AG09319 (cell line): ENCODE results near the gene SCNN1A.
A peak's percentile ranks its signal among the peaks of the same experiment; 100 is the strongest.

Source experiments
- DNase-seq: peaks from one replicate; pipeline ENCODE4 v3.0.0-alpha.2; 2010; ENCODE audit warnings: low read depth; ENCODE audit errors: extremely low read depth
- TF ChIP-seq, protein P1 (sequence below): IDR thresholded peaks from 2 replicates; pipeline ENCODE4 v1.5.1; 2011; ENCODE audit warnings: low read depth, mild to moderate bottlenecking, inconsistent platforms, low read length, moderate library complexity

Gene SCNN1A

GRCh38 chr12:6336079-6336888, 39.1 kb downstream of the SCNN1A start:
- DNase-seq, result peak; percentile 100
- TF ChIP-seq, protein P1, sequence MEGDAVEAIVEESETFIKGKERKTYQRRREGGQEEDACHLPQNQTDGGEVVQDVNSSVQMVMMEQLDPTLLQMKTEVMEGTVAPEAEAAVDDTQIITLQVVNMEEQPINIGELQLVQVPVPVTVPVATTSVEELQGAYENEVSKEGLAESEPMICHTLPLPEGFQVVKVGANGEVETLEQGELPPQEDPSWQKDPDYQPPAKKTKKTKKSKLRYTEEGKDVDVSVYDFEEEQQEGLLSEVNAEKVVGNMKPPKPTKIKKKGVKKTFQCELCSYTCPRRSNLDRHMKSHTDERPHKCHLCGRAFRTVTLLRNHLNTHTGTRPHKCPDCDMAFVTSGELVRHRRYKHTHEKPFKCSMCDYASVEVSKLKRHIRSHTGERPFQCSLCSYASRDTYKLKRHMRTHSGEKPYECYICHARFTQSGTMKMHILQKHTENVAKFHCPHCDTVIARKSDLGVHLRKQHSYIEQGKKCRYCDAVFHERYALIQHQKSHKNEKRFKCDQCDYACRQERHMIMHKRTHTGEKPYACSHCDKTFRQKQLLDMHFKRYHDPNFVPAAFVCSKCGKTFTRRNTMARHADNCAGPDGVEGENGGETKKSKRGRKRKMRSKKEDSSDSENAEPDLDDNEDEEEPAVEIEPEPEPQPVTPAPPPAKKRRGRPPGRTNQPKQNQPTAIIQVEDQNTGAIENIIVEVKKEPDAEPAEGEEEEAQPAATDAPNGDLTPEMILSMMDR, result no peak

GRCh38 chr12:6335451-6336078, 39.8 kb downstream of the SCNN1A start:
- TF ChIP-seq, protein P1, result peak; percentile 71
- DNase-seq, result no peak

DNA sequence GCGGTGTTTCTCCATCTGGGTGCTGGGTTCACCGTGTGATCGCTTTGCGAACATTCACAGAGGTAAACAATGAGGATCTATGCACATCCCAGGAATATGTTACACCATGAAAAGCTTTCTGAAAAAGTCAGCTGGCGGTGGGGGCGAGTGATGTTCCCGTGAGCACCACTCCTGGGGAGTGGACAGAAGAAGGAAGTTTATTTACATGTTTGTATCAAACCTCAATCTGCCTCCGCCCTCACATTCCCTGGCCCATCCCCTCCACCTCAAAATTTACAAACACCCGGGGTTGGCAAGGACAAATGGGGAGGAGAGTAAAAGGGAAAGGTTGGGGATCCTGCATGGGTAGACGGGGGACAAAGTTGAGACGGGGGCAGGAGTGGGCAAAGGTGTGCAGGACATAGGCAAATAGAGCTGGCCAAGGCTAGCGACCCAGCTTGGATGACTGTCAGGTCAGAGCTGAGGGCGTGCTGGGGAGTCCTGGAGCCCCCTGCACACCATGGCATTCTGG, 40.4 kb downstream of the SCNN1A start:
- DNase-seq, result no peak
- TF ChIP-seq, protein P1, result no peak

GRCh38 chr12:6334359-6334758, 41.0 kb downstream of the SCNN1A start:
- TF ChIP-seq, protein P1, result no peak
- DNase-seq, result no peak

DNA sequence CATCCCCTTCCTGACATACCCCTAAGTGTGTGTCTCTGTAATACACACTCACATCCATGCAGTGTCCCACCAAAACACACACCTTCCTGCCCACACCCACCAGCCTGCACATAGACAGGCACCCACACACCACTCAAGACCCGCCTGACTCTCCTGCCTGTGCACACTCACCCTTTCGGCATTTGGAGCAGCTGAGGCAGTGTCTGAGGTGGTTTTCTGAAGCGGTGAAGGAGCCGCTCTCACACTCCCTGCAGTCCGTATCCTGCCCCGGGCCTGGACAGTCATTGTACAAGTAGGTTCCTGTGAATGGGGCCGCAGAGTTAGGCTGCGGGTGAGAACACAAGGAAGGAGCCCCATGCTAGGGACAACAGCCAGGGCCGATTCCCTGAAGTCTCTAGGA, 41.8 kb downstream of the SCNN1A start:
- DNase-seq, result no peak
- TF ChIP-seq, protein P1, result no peak

DNA sequence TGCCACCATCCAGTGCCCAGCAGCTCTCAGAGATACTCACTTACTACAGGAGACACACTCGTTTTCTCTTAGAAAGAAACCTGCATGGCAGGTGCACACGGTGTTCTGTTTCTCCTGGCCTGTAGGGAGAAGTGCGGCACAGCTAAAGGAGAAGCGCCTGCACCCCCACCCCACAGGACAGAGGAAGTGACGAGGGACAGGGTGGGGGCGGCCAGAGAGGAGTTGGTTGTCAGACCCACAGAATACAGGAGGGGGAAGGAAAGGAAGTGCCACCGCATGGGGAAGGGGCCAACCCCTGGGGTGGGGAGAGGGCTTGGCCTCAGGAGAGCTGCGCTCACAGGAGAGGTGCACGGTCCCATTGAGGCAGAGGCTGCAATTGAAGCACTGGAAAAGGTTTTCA, 42.3 kb downstream of the SCNN1A start:
- TF ChIP-seq, protein P1, result no peak
- no peak for DNase-seq

DNA sequence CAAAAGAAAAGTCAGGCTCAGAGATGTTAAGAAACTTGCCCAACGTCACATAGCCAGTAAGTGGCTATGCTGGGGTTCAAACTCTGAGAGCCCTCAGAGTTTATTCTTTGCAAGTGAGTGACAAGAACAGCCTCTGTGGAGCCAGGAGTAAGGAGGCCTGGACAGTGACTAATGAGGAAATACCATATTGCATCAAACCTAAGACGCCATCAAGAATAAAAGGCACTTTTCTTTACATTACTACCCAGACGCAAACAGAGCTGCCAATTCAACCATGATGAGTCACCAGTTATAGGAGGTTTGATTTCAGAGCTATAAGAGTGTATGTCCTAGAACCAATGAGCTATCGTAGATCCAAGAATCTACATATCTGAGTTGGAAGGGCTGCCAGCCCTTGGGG, 42.9 kb downstream of the SCNN1A start:
- TF ChIP-seq, protein P1, result no peak
- DNase-seq, result no peak
